SK-N-SH (cell line): ENCODE measurements around the gene NDUFC1. TPM values are rescaled to one million over a fixed set of nuclear protein-coding genes. Genes with fewer than 3 reads are reported as not detected.

ENCODE experiments used
- CTCF ChIA-PET: fragments of 300-600, 350-600 bp; formaldehyde crosslinking; extraction: SDS; loops from one replicate; lab custom pipeline; 2021; lab: Yijun Ruan, JAX
- POLR2A ChIA-PET: fragments of 350-600 bp; sonication (Branson Sonifier 250); formaldehyde crosslinking; extraction: SDS; loops from one replicate; lab custom pipeline; 2020; ENCODE audit warnings: antibody characterized with exemption, inconsistent platforms; lab: Yijun Ruan, JAX
- DNase-seq: peaks from one replicate; pipeline ENCODE4 v3.0.0; 2012
- H2AFZ ChIP-seq: fragments of 200-600 bp; sonication (generic); 2 replicates; pipeline ENCODE4 v1.8.1; 2016; ENCODE audit warnings: antibody characterized with exemption, mild to moderate bottlenecking, low read depth
- H3F3A ChIP-seq: fragments of 200-600 bp; sonication (generic); replicated peaks from 2 replicates; pipeline ENCODE3; 2016; ENCODE audit warnings: antibody characterized with exemption, mild to moderate bottlenecking; ENCODE audit not compliant: insufficient read depth
- H3K27ac ChIP-seq, 2 experiments: fragments of 200-500 bp in 1 of 2; fragments of 200-600 bp in 1 of 2; sonication (Bioruptor generic) in 1 of 2; sonication (generic), shearing (Covaris generic) in 1 of 2; 2 replicates each; pipeline versions ENCODE4 v1.5.1 to v1.6.1; 2014 to 2016; ENCODE audit warnings: low read depth in 2 of 2, inconsistent platforms in 1 of 2, low read length in 1 of 2, mild to moderate bottlenecking in 1 of 2, mixed read lengths in 1 of 2
- H3K27me3 ChIP-seq: fragments of 200-600 bp; sonication (generic), shearing (Covaris generic); 2 replicates; pipeline ENCODE4 v1.6.1; 2016; ENCODE audit warnings: mixed run types; ENCODE audit not compliant: insufficient read depth
- H3K36me3 ChIP-seq, 2 experiments: fragments of 200-500 bp in 1 of 2; fragments of 200-600 bp in 1 of 2; sonication (Bioruptor generic) in 1 of 2; sonication (generic) in 1 of 2; replicated peaks in 1 of 2; 2 replicates each; pipeline versions ENCODE3 to v1.5.1; 2014 to 2016; ENCODE audit warnings: low read length in 1 of 2, mild to moderate bottlenecking in 1 of 2; ENCODE audit not compliant: insufficient read depth in 2 of 2, control insufficient read depth in 1 of 2
- H3K4me1 ChIP-seq, 2 experiments: fragments of 200-500 bp in 1 of 2; fragments of 200-600 bp in 1 of 2; sonication (Bioruptor generic) in 1 of 2; sonication (generic), shearing (Covaris generic) in 1 of 2; 2 replicates each; pipeline versions ENCODE4 v1.5.1 to v1.6.1; 2014 to 2016; ENCODE audit warnings: low read depth in 1 of 2, low read length in 1 of 2, mixed run types in 1 of 2; ENCODE audit not compliant: insufficient read depth in 2 of 2, control insufficient read depth in 1 of 2
- H3K4me2 ChIP-seq: fragments of 200-600 bp; sonication (generic), shearing (Covaris generic); 2 replicates; pipeline ENCODE4 v1.6.1; 2017; ENCODE audit warnings: mixed run types
- H3K4me3 ChIP-seq, 2 experiments: fragments of 200-500 bp in 1 of 2; fragments of 200-600 bp in 1 of 2; sonication (Bioruptor generic) in 1 of 2; sonication (generic), shearing (Covaris generic) in 1 of 2; 2 replicates each; pipeline versions ENCODE4 v1.5.1 to v1.8.1; 2014 to 2016; ENCODE audit warnings: low read depth in 2 of 2, inconsistent platforms in 1 of 2, low read length in 1 of 2, mild to moderate bottlenecking in 1 of 2, mixed read lengths in 1 of 2, moderate library complexity in 1 of 2
- H3K79me2 ChIP-seq: fragments of 200-600 bp; sonication (generic); 2 replicates; pipeline ENCODE4 v1.8.1; 2017; ENCODE audit warnings: mild to moderate bottlenecking; ENCODE audit not compliant: insufficient read depth
- H3K9ac ChIP-seq: fragments of 200-600 bp; sonication (generic); 2 replicates; pipeline ENCODE4 v1.6.1; 2017; ENCODE audit warnings: mixed run types
- H3K9me2 ChIP-seq: fragments of 200-600 bp; sonication (generic); 2 replicates; pipeline ENCODE4 v1.6.1; 2017; ENCODE audit warnings: mixed run types
- H3K9me3 ChIP-seq: fragments of 200-600 bp; sonication (generic); 2 replicates; pipeline ENCODE4 v1.6.1; 2017; ENCODE audit warnings: mixed run types, mild to moderate bottlenecking, moderate library complexity
- H4K20me1 ChIP-seq: fragments of 200-600 bp; sonication (generic); 2 replicates; pipeline ENCODE4 v1.6.1; 2017; ENCODE audit warnings: mild to moderate bottlenecking, mixed run types; ENCODE audit not compliant: insufficient read depth
- CHD2 ChIP-seq: fragments of 150-350 bp; IDR thresholded peaks from 2 replicates; pipeline ENCODE4 v1.6.1; 2018; ENCODE audit warnings: low read length; ENCODE audit not compliant: partially characterized antibody
- ELF1 ChIP-seq: IDR thresholded peaks from 2 replicates; pipeline ENCODE4 v1.4.0; 2012
- EZH2phosphoT487 ChIP-seq: fragments of 200-600 bp; sonication (generic); IDR thresholded peaks from 2 replicates; pipeline ENCODE4 v1.6.1; 2017; ENCODE audit warnings: low read depth, mixed run types, mild to moderate bottlenecking, antibody characterized with exemption, moderate library complexity, borderline replicate concordance
- FOSL2 ChIP-seq: IDR thresholded peaks from 2 replicates; pipeline ENCODE4 v1.4.0; 2012; ENCODE audit warnings: low read depth, mild to moderate bottlenecking, moderate library complexity, borderline replicate concordance
- FOXJ3 ChIP-seq: sonication (generic); formaldehyde crosslinking; IDR thresholded peaks from 2 replicates; pipeline ENCODE4 v1.5.1; 2020; ENCODE audit warnings: mild to moderate bottlenecking, missing genetic modification reagents
- FOXM1 ChIP-seq: IDR thresholded peaks from 2 replicates; pipeline ENCODE4 v1.4.0; 2012; ENCODE audit warnings: low read depth, mild to moderate bottlenecking
- GATA2 ChIP-seq: sonication (generic); formaldehyde crosslinking; IDR thresholded peaks from 2 replicates; pipeline ENCODE4 v1.5.0; 2020; ENCODE audit warnings: mild to moderate bottlenecking, missing genetic modification reagents
- JUND ChIP-seq: IDR thresholded peaks from 2 replicates; pipeline ENCODE4 v1.4.0; 2012
- MAX ChIP-seq: IDR thresholded peaks from 2 replicates; pipeline ENCODE4 v1.4.0; 2012; ENCODE audit warnings: low read depth
- MEF2A ChIP-seq: IDR thresholded peaks from 2 replicates; pipeline ENCODE4 v1.4.0; 2012; ENCODE audit warnings: low read depth, borderline replicate concordance
- NFIC ChIP-seq: IDR thresholded peaks from 2 replicates; pipeline ENCODE4 v1.4.0; 2012; ENCODE audit warnings: borderline replicate concordance
- NRF1 ChIP-seq: IDR thresholded peaks from 2 replicates; pipeline ENCODE4 v1.6.1; 2012; ENCODE audit warnings: low read depth, mild to moderate bottlenecking, low read length
- PBX3 ChIP-seq: IDR thresholded peaks from 2 replicates; pipeline ENCODE4; 2012
- RAD21 ChIP-seq: IDR thresholded peaks from 2 replicates; pipeline ENCODE4 v1.6.1; 2012; ENCODE audit warnings: mild to moderate bottlenecking, low read length
- REST ChIP-seq: IDR thresholded peaks from 2 replicates; pipeline ENCODE4 v1.6.1; 2012; ENCODE audit warnings: mild to moderate bottlenecking, low read depth, low read length, moderate library complexity
- RFX5 ChIP-seq: IDR thresholded peaks from 2 replicates; pipeline ENCODE4 v1.6.1; 2012; ENCODE audit warnings: mild to moderate bottlenecking, improper control_type of control experiment, low read length
- SIN3A ChIP-seq: IDR thresholded peaks from 2 replicates; pipeline ENCODE4 v1.6.1; 2012; ENCODE audit warnings: low read depth, mild to moderate bottlenecking, low read length, moderate library complexity, borderline replicate concordance
- SMC3 ChIP-seq: IDR thresholded peaks from 2 replicates; pipeline ENCODE4 v1.6.1; 2012; ENCODE audit warnings: low read depth, low read length, improper control_type of control experiment
- TAF1 ChIP-seq: IDR thresholded peaks from 2 replicates; pipeline ENCODE4 v1.6.1; 2012; ENCODE audit warnings: low read depth, mild to moderate bottlenecking, low read length, moderate library complexity, borderline replicate concordance
- USF2 ChIP-seq: fragments of 150-350 bp; IDR thresholded peaks from 2 replicates; pipeline ENCODE4 v1.6.1; 2017; ENCODE audit warnings: antibody characterized with exemption, low read length, low read depth, borderline replicate concordance
- WGBS: methylation state at CpG from one replicate; pipeline ENCODE4 v1.1.6; 2017; ENCODE audit warnings: low lambda C conversion rate; 5-methylcytosine and 5-hydroxymethylcytosine counted together
- polyA plus RNA-seq, 3 experiments: library from polyadenylated mRNA; depleted of rRNA; stranded (reverse); fragments of >200 nt; gene quantifications; 2 replicates each; pipeline ENCODE4 v1.2.3, GENCODE V29; 2012

The NDUFC1 gene
- polyA plus RNA-seq, 1 of the 3 experiments (the other 2 are of a cell fraction), result 101 TPM

- H3F3A ChIP-seq, result peaks cover 18% of the 10 kb centered on the region
- no peak overlapping the region for H3K27ac ChIP-seq
- peaks cover 0 to 12% of the 10 kb centered on the region in 2 experiments; a peak in 1 of 4 replicates for H3K4me1 ChIP-seq
- H3K79me2 ChIP-seq, result peaks cover 100% of the 10 kb centered on the region
- no peaks in the 10 kb centered on the region for H3K9me2 ChIP-seq
- no peak overlapping the region for H3K4me2 ChIP-seq
- no peak for DNase-seq
- 95% methylated on average over 2 of the region's 2 CpGs for WGBS
- ChIA-PET CTCF (interaction anchor here (1.3 kb wide), 1 partner anchor 285 kb away, joined by 3 read pairs; no protein-coding TSS in a partner anchor), POLR2A (no interaction called here)
- H3K27me3 ChIP-seq, result no peaks in the 10 kb centered on the region
- H2AFZ ChIP-seq, result no peak overlapping the region
- peaks cover 86% of the 10 kb centered on the region for H4K20me1 ChIP-seq
- peaks cover 7% of the 10 kb centered on the region for H3K9me3 ChIP-seq
- no peak for TF ChIP-seq PBX3
- TF ChIP-seq JUND, result no peak
- no peak for TF ChIP-seq GATA2
- TF ChIP-seq FOXM1, result no peak
- no peak for TF ChIP-seq FOXJ3 (CRISPR knock-in tag)
- no peak for TF ChIP-seq MAX
- no peak for TF ChIP-seq EZH2phosphoT487
- H3K36me3 ChIP-seq, result peaks cover 0 to 4% of the 10 kb centered on the region in 2 experiments
- H3K4me3 ChIP-seq, result no peak overlapping the region
- H3K9ac ChIP-seq, result no peak overlapping the region
Observed at GRCh38 chr4:139316733-139317132, 14.5 kb upstream of the NDUFC1 start.

GRCh38 chr4:139315221-139315675, 13.0 kb upstream of the NDUFC1 start:
- H3K9me2 ChIP-seq, result no peaks in the 10 kb centered on the region
- H3K4me2 ChIP-seq, result no peak overlapping the region
- H2AFZ ChIP-seq, result no peak overlapping the region
- DNase-seq, result no peak
- CTCF ChIA-PET, result no interaction called here
- WGBS, result 96% methylated on average over 13 of the region's 13 CpGs
- H4K20me1 ChIP-seq, result peaks cover 91% of the 10 kb centered on the region
- H3K4me3 ChIP-seq, result no peak overlapping the region
- no peak overlapping the region for H3K27ac ChIP-seq
- peaks cover 25% of the 10 kb centered on the region for H3F3A ChIP-seq
- peaks cover 7% of the 10 kb centered on the region for H3K9me3 ChIP-seq
- H3K9ac ChIP-seq, result no peak overlapping the region
- POLR2A ChIA-PET, result no interaction called here
- peaks cover 0 to 4% of the 10 kb centered on the region in 2 experiments for H3K36me3 ChIP-seq
- no peaks in the 10 kb centered on the region for H3K27me3 ChIP-seq
- peaks cover 100% of the 10 kb centered on the region for H3K79me2 ChIP-seq
- no peak for TF ChIP-seq SIN3A
- no peak for TF ChIP-seq RFX5
- TF ChIP-seq ELF1, result no peak
- TF ChIP-seq USF2, result no peak
- TF ChIP-seq GATA2, result no peak
- TF ChIP-seq REST, result no peak
- TF ChIP-seq FOXM1, result no peak
- no peak for TF ChIP-seq FOSL2
- no peak for TF ChIP-seq MEF2A
- no peak for TF ChIP-seq SMC3
- no peak for TF ChIP-seq TAF1
- TF ChIP-seq FOXJ3 (CRISPR knock-in tag), result no peak
- TF ChIP-seq CHD2, result no peak
- no peak for TF ChIP-seq NRF1
- TF ChIP-seq NFIC, result no peak
- no peak for TF ChIP-seq RAD21
- peaks cover 0 to 13% of the 10 kb centered on the region in 2 experiments; a peak in 1 of 4 replicates for H3K4me1 ChIP-seq
